HG03442 (cell line): ENCODE results near the gene MSH5.
A peak's percentile ranks its signal among the peaks of the same experiment; 100 is the strongest.
"Not testable (repeated sequence)": the region's sequence is repeated elsewhere in the genome, so short reads cannot be mapped to it uniquely, and the experiment has no call there.

Experiments used
- ATAC-seq: cut with Tn5 transposase; IDR thresholded peaks from one replicate; pipeline ENCODE4 v1.9.1; 2021; ENCODE audit warnings: mild to moderate bottlenecking, moderate library complexity; ENCODE audit not compliant: unreplicated experiment

The MSH5 gene

GRCh38 chr6:31796993-31797385, 57.2 kb downstream of the MSH5 start:
- no peak for ATAC-seq

GRCh38 chr6:31797588-31797987, 57.8 kb downstream of the MSH5 start:
- no peak for ATAC-seq

GRCh38 chr6:31799781-31800180, 60.0 kb downstream of the MSH5 start:
- no peak for ATAC-seq

- not testable (repeated sequence) for ATAC-seq
Measured at GRCh38 chr6:31801031-31801927, 61.5 kb downstream of the MSH5 start.

GRCh38 chr6:31805939-31806469, 66.2 kb downstream of the MSH5 start:
- no peak for ATAC-seq

- peak; percentile 86 for ATAC-seq
Measured at GRCh38 chr6:31806470-31807272, 66.9 kb downstream of the MSH5 start, which contains the start of gene LSM2. Gene LSM2 (minus strand): TSS chr6:31806966. CDS start chr6:31806757, 209 bp downstream.

GRCh38 chr6:31808599-31808998, 68.8 kb downstream of the MSH5 start:
- not testable (repeated sequence) for ATAC-seq

- no peak for ATAC-seq
Measured at GRCh38 chr6:31811645-31812044, 71.8 kb downstream of the MSH5 start.
